Immature natural killer cell (primary cell): ENCODE measurements around the gene XAGE5. TPM values are rescaled to one million over a fixed set of nuclear protein-coding genes. Genes with fewer than 3 reads are reported as not detected.

Experiments used
- DNase-seq, 3 donors: peaks; one replicate each; pipeline ENCODE4 v3.0.0; 2022; ENCODE audit warnings: mixed read lengths in 1 of 3
- H3K27ac Mint-ChIP-seq, 6 donors: one replicate each; pipeline ENCODE4 v1.8.0; 2020; ENCODE audit warnings: mixed read lengths in 6 of 6, mild to moderate bottlenecking in 5 of 6, inconsistent platforms in 4 of 6, moderate library complexity in 3 of 6
- H3K27me3 Mint-ChIP-seq, 3 donors: one replicate each; pipeline ENCODE4 v1.8.0; 2020 to 2021; ENCODE audit warnings: low read depth in 3 of 3, mild to moderate bottlenecking in 3 of 3, mixed read lengths in 3 of 3, moderate library complexity in 3 of 3, inconsistent platforms in 1 of 3
- H3K36me3 Mint-ChIP-seq, 3 donors: one replicate each; pipeline ENCODE4 v1.8.0; 2020; ENCODE audit warnings: mixed read lengths in 3 of 3, inconsistent platforms in 2 of 3, mild to moderate bottlenecking in 2 of 3
- H3K4me1 Mint-ChIP-seq, 2 donors: one replicate each; pipeline ENCODE4 v1.8.0; 2020; ENCODE audit warnings: inconsistent platforms in 2 of 2, mild to moderate bottlenecking in 2 of 2, mixed read lengths in 2 of 2, moderate library complexity in 1 of 2
- H3K4me3 Mint-ChIP-seq, 5 donors: one replicate each; pipeline ENCODE4 v1.8.0; 2020; ENCODE audit warnings: mild to moderate bottlenecking in 5 of 5, mixed read lengths in 5 of 5, inconsistent platforms in 3 of 5, moderate library complexity in 3 of 5
- H3K9me3 Mint-ChIP-seq, 6 donors: one replicate each; pipeline ENCODE4 v1.8.0; 2020; ENCODE audit warnings: mild to moderate bottlenecking in 6 of 6, mixed read lengths in 6 of 6, inconsistent platforms in 4 of 6, moderate library complexity in 3 of 6
- polyA plus RNA-seq, 3 donors: library from polyadenylated mRNA; unstranded; fragments of 300-500 nt; fragmentation: Illumina TruSeq; gene quantifications; one replicate each; pipeline ENCODE4 v1.2.3, GENCODE V29; 2021

The XAGE5 gene
- polyA plus RNA-seq, 3 donors from 2014 or later, result not detected

- Mint-ChIP-seq H3K27me3 (peaks cover 2 to 9% (median 9%) of the 10 kb centered on the region in 3 donors), H3K9me3 (peaks cover 0 to 2% (median 0%) of the 10 kb centered on the region in 6 donors), H3K4me3 (no peak overlapping the region)
Observed at GRCh38 chrX:52865343-52865998, 54.4 kb downstream of the XAGE5 start.

More at GRCh38 chrX:52865343-52865998, 54.4 kb downstream of the XAGE5 start:
- Mint-ChIP-seq H3K4me1 (no peaks in the 10 kb centered on the region), H3K36me3 (no peaks in the 10 kb centered on the region), H3K27ac (no peak overlapping the region)
- no peak for DNase-seq

Other genes starting within 250 kb of the XAGE5 start
- gene SSX7, start 156.4 kb upstream of the XAGE5 start, polyA plus RNA-seq, result not detected
- gene SSX2, start 104.1 kb upstream of the XAGE5 start, polyA plus RNA-seq, result not detected
- not detected for gene SSX2B, start 60.0 kb upstream of the XAGE5 start, polyA plus RNA-seq
- not detected for gene SPANXN5, start 13.9 kb upstream of the XAGE5 start, polyA plus RNA-seq
- not detected for gene XAGE3, start 56.8 kb downstream of the XAGE5 start, polyA plus RNA-seq
- gene FAM156B, start 86.0 kb downstream of the XAGE5 start, polyA plus RNA-seq, result 10 to 100 TPM in 1 of 3 donors, 1 to 10 TPM in 2; 3.0 to 12.2 (median 6.9) TPM
- gene FAM156A, start 147.2 kb downstream of the XAGE5 start, polyA plus RNA-seq, result 1 to 10 TPM; 4.6 to 6.4 (median 5.6) TPM
- gene GPR173, start 237.5 kb downstream of the XAGE5 start, polyA plus RNA-seq, result not detected